Measurements from ENCODE around the gene SPEN. TPM values are rescaled to one million over a fixed set of nuclear protein-coding genes. Genes with fewer than 3 reads are reported as not detected.

Gene SPEN
- polyA plus RNA-seq, 1 donor (not counting 4 experiments of a cell fraction or from before 2014, with no cell fraction given): 8.9 TPM

GRCh38 chr1:15928971-15929965 lies 81.8 kb downstream of the SPEN start:
- no peaks in the 10 kb centered on the region for H3K9me1 ChIP-seq (ENCODE audit: control insufficient read depth, extremely low read depth, insufficient read depth, low read length)
- DNase-seq (ENCODE audit: low read depth, low spot score): no peak
- dilution Hi-C loops (cut with MboI; ENCODE audit: extremely low pct_ligation_motif_present, low sequenced_read_pairs): no loop called here
- H3K4me1 ChIP-seq (ENCODE audit: control insufficient read depth, extremely low read depth, insufficient read depth, low read length): peaks cover 8% of the 10 kb centered on the region
- no peaks in the 10 kb centered on the region for H4K20me1 ChIP-seq (ENCODE audit: control insufficient read depth, extremely low read depth, insufficient read depth, low read length)
- H3K4me3 ChIP-seq (ENCODE audit: control insufficient read depth in 2 of 3, extremely low read depth in 1 of 3, insufficient read depth in 2 of 3, low read depth in 1 of 3, low read length in 3 of 3): no peak overlapping the region
- H3K27ac ChIP-seq (ENCODE audit: control insufficient read depth, insufficient read depth, low read length): no peak overlapping the region
- no peak overlapping the region for H3K4me2 ChIP-seq (ENCODE audit: control insufficient read depth, extremely low read depth, insufficient read depth, low read depth, low read length)
- peaks cover 7% of the 10 kb centered on the region for H3K79me2 ChIP-seq (ENCODE audit: control insufficient read depth, insufficient read depth, low read length)
- H3K9me3 ChIP-seq (ENCODE audit: control insufficient read depth, low read depth, low read length): no peaks in the 10 kb centered on the region
- TF ChIP-seq CTCF (optimal IDR thresholded peaks at IDR 0.05 in 1 of 3, IDR thresholded peaks at IDR 0.05 in 1 of 3, conservative IDR thresholded peaks at IDR 0.05 in 1 of 3; ENCODE audit: extremely low read depth in 1 of 3, insufficient read depth in 2 of 3, low read length in 3 of 3) (no peak), EZH2 (IDR thresholded peaks at IDR 0.05; ENCODE audit: low read length) (no peak)
- no peak overlapping the region for H2AFZ ChIP-seq (ENCODE audit: control insufficient read depth, low read length)
- FAIRE-seq: no peak
- peaks cover 33 to 53% of the 10 kb centered on the region in 2 experiments for H3K36me3 ChIP-seq (ENCODE audit: control insufficient read depth in 2 of 2, extremely low read depth in 1 of 2, insufficient read depth in 2 of 2, low read length in 2 of 2)
- no peak overlapping the region for H3K9ac ChIP-seq (ENCODE audit: control insufficient read depth, extremely low read depth, insufficient read depth, low read length)
- no peaks in the 10 kb centered on the region for H3K27me3 ChIP-seq (ENCODE audit: control insufficient read depth, extremely low read depth, insufficient read depth, low read length)

GRCh38 chr1:15931401-15931800 lies 83.9 kb downstream of the SPEN start:
- Histone ChIP-seq H2AFZ (ENCODE audit: control insufficient read depth, low read length) (no peak overlapping the region), H3K9ac (ENCODE audit: control insufficient read depth, extremely low read depth, insufficient read depth, low read length) (no peak overlapping the region), H3K27ac (ENCODE audit: control insufficient read depth, insufficient read depth, low read length) (no peak overlapping the region), H4K20me1 (ENCODE audit: control insufficient read depth, extremely low read depth, insufficient read depth, low read length) (no peaks in the 10 kb centered on the region), H3K36me3 (ENCODE audit: control insufficient read depth in 2 of 2, extremely low read depth in 1 of 2, insufficient read depth in 2 of 2, low read length in 2 of 2) (peaks cover 36 to 55% of the 10 kb centered on the region in 2 experiments), H3K27me3 (ENCODE audit: control insufficient read depth, extremely low read depth, insufficient read depth, low read length) (no peaks in the 10 kb centered on the region), H3K4me1 (ENCODE audit: control insufficient read depth, extremely low read depth, insufficient read depth, low read length) (no peaks in the 10 kb centered on the region), H3K9me1 (ENCODE audit: control insufficient read depth, extremely low read depth, insufficient read depth, low read length) (no peaks in the 10 kb centered on the region), H3K79me2 (ENCODE audit: control insufficient read depth, insufficient read depth, low read length) (peaks cover 9% of the 10 kb centered on the region), H3K4me2 (ENCODE audit: control insufficient read depth, extremely low read depth, insufficient read depth, low read depth, low read length) (no peak overlapping the region), H3K4me3 (ENCODE audit: control insufficient read depth in 2 of 3, extremely low read depth in 1 of 3, insufficient read depth in 2 of 3, low read depth in 1 of 3, low read length in 3 of 3) (no peak overlapping the region), H3K9me3 (ENCODE audit: control insufficient read depth, low read depth, low read length) (no peaks in the 10 kb centered on the region)
- TF ChIP-seq CTCF (optimal IDR thresholded peaks at IDR 0.05 in 1 of 3, IDR thresholded peaks at IDR 0.05 in 1 of 3, conservative IDR thresholded peaks at IDR 0.05 in 1 of 3; ENCODE audit: extremely low read depth in 1 of 3, insufficient read depth in 2 of 3, low read length in 3 of 3) (no peak), EZH2 (IDR thresholded peaks at IDR 0.05; ENCODE audit: low read length) (no peak)
- dilution Hi-C loops (cut with MboI; ENCODE audit: extremely low pct_ligation_motif_present, low sequenced_read_pairs): no loop called here
- FAIRE-seq (no peak), DNase-seq (ENCODE audit: low read depth, low spot score) (no peak)

Data from keratinocyte (primary cell).